Right lobe of liver (tissue), 6 donors: Measurements from ENCODE around the gene TBC1D3B. TPM values are rescaled to one million over a fixed set of nuclear protein-coding genes. Genes with fewer than 3 reads are reported as not detected.
"Not testable (repeated sequence)": the region's sequence is repeated elsewhere in the genome, so short reads cannot be mapped to it uniquely, and the experiment has no call there.

Experiments used
- ATAC-seq, 4 donors: fragments of 200-7000 bp; cut with Tn5 transposase; one replicate each; pipeline ENCODE4 v1.9.1; 2020; ENCODE audit warnings: mild to moderate bottlenecking in 4 of 4, moderate library complexity in 4 of 4
- DNase-seq, 3 donors: peaks; one replicate each; pipeline ENCODE4 v3.0.0-alpha.2; 2020
- H3K27ac ChIP-seq, 3 donors: fragments of 200-600 bp; one replicate each; pipeline ENCODE4 v1.8.0; 2022
- H3K27me3 ChIP-seq, 2 donors: fragments of 200-600 bp; one replicate each; pipeline ENCODE4 v1.8.0; 2022
- H3K36me3 ChIP-seq, 4 donors: fragments of 200-600 bp; sonication (generic) in 1 of 4; one replicate each; pipeline versions ENCODE4 v1.5.1 to v1.8.0; 2017 to 2022; ENCODE audit warnings: control low read depth in 1 of 4
- H3K4me1 ChIP-seq, 4 donors: fragments of 200-600 bp; sonication (generic) in 1 of 4; one replicate each; pipeline versions ENCODE4 v1.5.1 to v1.8.0; 2017 to 2022; ENCODE audit warnings: control low read depth in 1 of 4
- H3K4me3 ChIP-seq, 3 donors: fragments of 200-600 bp; one replicate each; pipeline ENCODE4 v1.8.0; 2022
- H3K9me3 ChIP-seq, 4 donors: fragments of 200-600 bp; sonication (generic) in 1 of 4; one replicate each; pipeline versions ENCODE4 v1.5.1 to v1.8.0; 2017 to 2022; ENCODE audit warnings: control low read depth in 1 of 4
- CTCF ChIP-seq, 4 donors: fragments of 200-600 bp in 3 of 4; fragments of 450-650 bp in 1 of 4; IDR thresholded peaks; one replicate each; pipeline versions ENCODE4 v1.5.1 to v1.8.0; 2016 to 2022; ENCODE audit warnings: antibody characterized with exemption in 4 of 4, mild to moderate bottlenecking in 2 of 4
- POLR2A ChIP-seq: fragments of 450-650 bp; IDR thresholded peaks from one replicate; pipeline ENCODE4 v1.6.1; 2017; ENCODE audit warnings: antibody characterized with exemption, mild to moderate bottlenecking
- WGBS: methylation state at CpG from one replicate; pipeline ENCODE4 v1.1.6; 2018; ENCODE audit warnings: low coverage, low lambda C conversion rate; ENCODE audit not compliant: insufficient coverage; ENCODE audit errors: missing lambda C conversion rate; 5-methylcytosine and 5-hydroxymethylcytosine counted together
- intact Hi-C, 2 donors: fragments of 100-400 bp; cut with DNase I; formaldehyde crosslinking; loops; one replicate each; pipeline versions ENCODE4 v1.11.2 to v1.14.1; 2022
- total RNA-seq, 6 experiments: library from RNA; depleted of rRNA in 2 of 6; stranded (reverse); fragments of >200 nt in 2 of 6; fragmentation: NEBNext Ultra II Directional in 3 of 6; extraction: Animal tissue kit (Norgen Biotek cat#: 25700) in 3 of 6; gene quantifications; one replicate each; pipeline versions ENCODE4 v1.1.0 to v1.2.4, GENCODE V29; 2016 to 2023
- donor health status: DM: no; HTN: yes; CAD: no.
- donor health status: DM: no; HTN: no; CAD: no.
- donor health status: DM: no; HTN: no; CAD: no.
- donor health status: DM: no; HTN: yes; CAD: no.
- donor health status: DM: no; HTN: yes; CAD: no.

TBC1D3B gene
- total RNA-seq, 6 experiments from 2014 or later: 2.4 to 6.5 (median 3.7) TPM; not detected in 2

DNA sequence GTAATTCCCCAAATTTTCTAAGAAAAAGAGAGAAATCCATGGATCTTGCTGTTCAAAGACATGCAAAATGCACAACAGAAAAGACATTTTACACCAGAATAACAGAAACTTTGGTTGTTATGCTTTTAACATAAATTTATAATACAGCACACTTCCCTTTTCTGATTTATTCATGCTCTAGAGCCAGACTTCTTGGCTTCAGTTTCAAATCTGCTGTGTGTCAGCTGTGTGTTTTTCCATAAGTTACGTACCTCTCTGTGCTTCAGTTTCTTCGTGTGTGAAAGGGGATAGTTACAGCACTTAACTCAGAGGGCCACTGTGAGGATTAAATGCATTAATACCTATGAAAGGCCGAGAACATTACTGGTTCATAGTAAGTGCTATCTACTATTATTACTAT lies 26.9 kb upstream of the TBC1D3B start:
- TF ChIP-seq CTCF (IDR thresholded peaks at IDR 0.05) (no peak), POLR2A (no peak)
- ATAC-seq (no peak), DNase-seq (no peak)
- Histone ChIP-seq H3K9me3 (no peaks in the 10 kb centered on the region), H3K36me3 (no peaks in the 10 kb centered on the region), H3K27me3 (no peaks in the 10 kb centered on the region), H3K4me1 (no peaks in the 10 kb centered on the region), H3K27ac (no peak overlapping the region), H3K4me3 (no peak overlapping the region)
- intact Hi-C loops: no loop called here
- WGBS: 79% methylated on average over 3 of the region's 3 CpGs

GRCh38 chr17:36201506-36201905 lies 25.1 kb upstream of the TBC1D3B start:
- DNase-seq, H3K4me3 ChIP-seq, H3K27me3 ChIP-seq, H3K36me3 ChIP-seq, H3K4me1 ChIP-seq, intact Hi-C loops, H3K9me3 ChIP-seq, H3K27ac ChIP-seq: not testable (repeated sequence)
- peak in 3 of 4 donors; percentile 17 to 30 (median 28) for ATAC-seq
- whole genome bisulfite sequencing: 83% methylated on average over 7 of the region's 8 CpGs

GRCh38 chr17:36201102-36201501 lies 24.7 kb upstream of the TBC1D3B start:
- ATAC-seq, intact Hi-C loops: not testable (repeated sequence)

GRCh38 chr17:36198831-36199465 lies 22.5 kb upstream of the TBC1D3B start:
- intact Hi-C loops: no loop called here
- ATAC-seq (peak; percentile 24 to 57 (median 48)), DNase-seq (no peak)
- TF ChIP-seq POLR2A: no peak
- no peak for TF ChIP-seq CTCF (IDR thresholded peaks at IDR 0.05)
- Histone ChIP-seq H3K36me3 (no peaks in the 10 kb centered on the region), H3K4me3 (no peak overlapping the region), H3K9me3 (no peaks in the 10 kb centered on the region), H3K27ac (no peak overlapping the region), H3K27me3 (no peaks in the 10 kb centered on the region), H3K4me1 (peaks cover 0 to 7% (median under 1%) of the 10 kb centered on the region in 4 donors)
- WGBS: 53% methylated on average over 6 of the region's 7 CpGs

More at GRCh38 chr17:36201102-36201501, 24.7 kb upstream of the TBC1D3B start:
- not testable (repeated sequence) for DNase-seq, H3K9me3 ChIP-seq, H3K27ac ChIP-seq, H3K4me3 ChIP-seq, H3K4me1 ChIP-seq, H3K27me3 ChIP-seq, H3K36me3 ChIP-seq
- 57% methylated on average over 1 of the region's 4 CpGs for WGBS

GRCh38 chr17:36197387-36197703 lies 20.9 kb upstream of the TBC1D3B start:
- Histone ChIP-seq H3K4me1 (peaks cover 0 to 21% (median 9%) of the 10 kb centered on the region in 4 donors), H3K36me3 (no peaks in the 10 kb centered on the region), H3K9me3 (no peaks in the 10 kb centered on the region), H3K27ac (no peak overlapping the region), H3K4me3 (no peak overlapping the region), H3K27me3 (no peaks in the 10 kb centered on the region)
- no peak for DNase-seq
- ATAC-seq: peak in 2 of 4 donors; percentile 6 to 9
- intact Hi-C loops: no loop called here
- TF ChIP-seq CTCF (IDR thresholded peaks at IDR 0.05): no peak
- no peak for TF ChIP-seq POLR2A
- WGBS: 51% methylated on average over 4 of the region's 4 CpGs
